Suprapubic skin (tissue), 4 donors: ENCODE measurements around the gene PTPRN2.
"Not testable (repeated sequence)": the region's sequence is repeated elsewhere in the genome, so short reads cannot be mapped to it uniquely, and the experiment has no call there.

ENCODE experiments used
- EP300 ChIP-seq: sonication (generic); formaldehyde crosslinking; IDR thresholded peaks from one replicate; pipeline ENCODE4 v1.6.1; 2017; ENCODE audit warnings: antibody characterized with exemption
- POLR2A ChIP-seq, 2 donors: fragments of 450-650 bp; IDR thresholded peaks; one replicate each; pipeline ENCODE4 v1.6.1; 2017; ENCODE audit warnings: antibody characterized with exemption in 2 of 2, mild to moderate bottlenecking in 2 of 2, moderate library complexity in 2 of 2
- POLR2AphosphoS5 ChIP-seq, 3 donors: sonication (generic); formaldehyde crosslinking; IDR thresholded peaks; one replicate each; pipeline ENCODE4 v1.6.1; 2017; ENCODE audit warnings: antibody characterized with exemption in 3 of 3
- TF ChIP-seq, protein P1 (sequence below), 2 donors: fragments of 200-600 bp in 1 of 2; fragments of 450-650 bp in 1 of 2; sonication (generic) in 1 of 2; IDR thresholded peaks; one replicate each; pipeline ENCODE4 v1.5.1; 2016 to 2019; ENCODE audit warnings: antibody characterized with exemption in 2 of 2, mild to moderate bottlenecking in 1 of 2, moderate library complexity in 1 of 2

DNA sequence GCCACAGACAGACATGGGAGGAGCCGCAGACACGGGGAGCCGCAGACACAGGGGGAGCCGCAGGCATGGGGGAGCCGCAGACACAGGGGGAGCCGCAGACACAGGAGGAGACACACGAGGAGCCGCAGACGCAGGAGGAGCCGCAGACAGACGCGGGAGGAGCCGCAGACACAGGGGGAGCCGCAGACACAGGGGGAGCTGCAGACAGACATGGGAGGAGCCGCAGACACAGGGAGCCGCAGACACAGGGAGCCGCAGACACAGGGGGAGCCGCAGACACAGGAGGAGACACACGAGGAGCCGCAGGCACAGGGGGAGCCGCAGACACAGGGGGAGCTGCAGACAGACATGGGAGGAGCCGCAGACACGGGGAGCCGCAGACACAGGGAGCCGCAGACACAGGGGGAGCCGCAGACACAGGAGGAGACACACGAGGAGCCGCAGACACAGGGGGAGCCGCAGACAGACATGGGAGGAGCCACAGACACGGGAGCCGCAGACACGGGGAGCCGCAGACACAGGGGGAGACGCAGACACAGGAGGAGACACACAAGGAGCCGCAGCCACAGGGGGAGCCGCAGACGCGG, 313.8 kb downstream of the PTPRN2 start:
- TF ChIP-seq, protein P1, sequence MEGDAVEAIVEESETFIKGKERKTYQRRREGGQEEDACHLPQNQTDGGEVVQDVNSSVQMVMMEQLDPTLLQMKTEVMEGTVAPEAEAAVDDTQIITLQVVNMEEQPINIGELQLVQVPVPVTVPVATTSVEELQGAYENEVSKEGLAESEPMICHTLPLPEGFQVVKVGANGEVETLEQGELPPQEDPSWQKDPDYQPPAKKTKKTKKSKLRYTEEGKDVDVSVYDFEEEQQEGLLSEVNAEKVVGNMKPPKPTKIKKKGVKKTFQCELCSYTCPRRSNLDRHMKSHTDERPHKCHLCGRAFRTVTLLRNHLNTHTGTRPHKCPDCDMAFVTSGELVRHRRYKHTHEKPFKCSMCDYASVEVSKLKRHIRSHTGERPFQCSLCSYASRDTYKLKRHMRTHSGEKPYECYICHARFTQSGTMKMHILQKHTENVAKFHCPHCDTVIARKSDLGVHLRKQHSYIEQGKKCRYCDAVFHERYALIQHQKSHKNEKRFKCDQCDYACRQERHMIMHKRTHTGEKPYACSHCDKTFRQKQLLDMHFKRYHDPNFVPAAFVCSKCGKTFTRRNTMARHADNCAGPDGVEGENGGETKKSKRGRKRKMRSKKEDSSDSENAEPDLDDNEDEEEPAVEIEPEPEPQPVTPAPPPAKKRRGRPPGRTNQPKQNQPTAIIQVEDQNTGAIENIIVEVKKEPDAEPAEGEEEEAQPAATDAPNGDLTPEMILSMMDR (IDR thresholded peaks at IDR 0.05) = not testable (repeated sequence)
- not testable (repeated sequence) for TF ChIP-seq EP300; POLR2A (IDR thresholded peaks at IDR 0.05); POLR2AphosphoS5 (IDR thresholded peaks at IDR 0.05)
